IMR-90 (cell line): ENCODE results near the gene A1BG. TPM values are rescaled to one million over a fixed set of nuclear protein-coding genes. Genes with fewer than 3 reads are reported as not detected.
A peak's percentile ranks its signal among the peaks of the same experiment; 100 is the strongest.

Source experiments
- ATAC-seq: fragments of 200-7000 bp; cut with Tn5 transposase; 2 replicates; pipeline ENCODE4 v1.9.1; 2020; ENCODE audit warnings: low read depth, mild to moderate bottlenecking, moderate library complexity
- BruUV-seq: library from RNA; stranded (reverse); fragments of 400-500 nt; replicated peaks from 2 replicates; lab custom pipeline; 2021; lab: Mats Ljungman, UMichigan
- CTCF ChIA-PET: fragments of 300-600 bp; formaldehyde crosslinking; extraction: SDS; loops from one replicate; lab custom pipeline; 2021; ENCODE audit warnings: antibody characterized with exemption; lab: Yijun Ruan, JAX
- POLR2A ChIA-PET: fragments of 300-600 bp; sonication (Branson Sonifier 250); formaldehyde crosslinking; loops from one replicate; lab custom pipeline; 2022; ENCODE audit warnings: antibody characterized with exemption; ENCODE audit not compliant: unreplicated experiment; lab: Charles Lee
- DNase-seq: peaks from one replicate; pipeline ENCODE4 v3.0.0; 2013
- H2AFZ ChIP-seq: replicated peaks from 2 replicates; pipeline ENCODE3; 2013; ENCODE audit warnings: low read length, mild to moderate bottlenecking; ENCODE audit not compliant: poor library complexity
- H2AK5ac ChIP-seq: 2 replicates; pipeline ENCODE4 v1.6.1; 2013; ENCODE audit warnings: low read depth, low read length, inconsistent platforms
- H2AK9ac ChIP-seq: replicated peaks from 2 replicates; pipeline ENCODE3; 2013; ENCODE audit warnings: mild to moderate bottlenecking, low read depth, low read length, moderate library complexity; ENCODE audit not compliant: poor library complexity
- H2BK120ac ChIP-seq: 2 replicates; pipeline ENCODE4 v1.6.1; 2013; ENCODE audit warnings: low read depth, low read length, inconsistent platforms
- H2BK15ac ChIP-seq: 3 replicates; pipeline ENCODE4 v1.6.1; 2013; ENCODE audit warnings: low read depth, low read length, inconsistent platforms
- H2BK20ac ChIP-seq: 2 replicates; pipeline ENCODE4 v1.6.1; 2013; ENCODE audit warnings: low read depth, mild to moderate bottlenecking, inconsistent platforms, low read length, moderate library complexity
- H2BK5ac ChIP-seq: 2 replicates; pipeline ENCODE4 v1.6.1; 2013; ENCODE audit warnings: mild to moderate bottlenecking, low read depth, low read length, inconsistent platforms; ENCODE audit not compliant: poor library complexity, severe bottlenecking
- H3K14ac ChIP-seq: replicated peaks from 2 replicates; pipeline ENCODE4 v1.6.1; 2013; ENCODE audit warnings: low read depth, low read length, inconsistent platforms
- H3K18ac ChIP-seq: 2 replicates; pipeline ENCODE4 v1.6.1; 2013; ENCODE audit warnings: low read depth, low read length, control low read depth
- H3K23ac ChIP-seq: 2 replicates; pipeline ENCODE4 v1.6.1; 2013; ENCODE audit warnings: low read depth, low read length, inconsistent platforms
- H3K27ac ChIP-seq: 2 replicates; pipeline ENCODE4 v1.5.1; 2013; ENCODE audit warnings: mild to moderate bottlenecking, control low read depth, low read length; ENCODE audit not compliant: insufficient read depth
- H3K27me3 ChIP-seq: 2 replicates; pipeline ENCODE4 v1.6.1; 2013; ENCODE audit warnings: low read length; ENCODE audit not compliant: control insufficient read depth, insufficient read depth
- H3K36me3 ChIP-seq: 2 replicates; pipeline ENCODE4 v1.6.1; 2013; ENCODE audit warnings: low read length, mixed read lengths; ENCODE audit not compliant: control insufficient read depth, insufficient read depth
- H3K4ac ChIP-seq: 2 replicates; pipeline ENCODE4 v1.6.1; 2013; ENCODE audit warnings: low read depth, low read length, inconsistent platforms
- H3K4me1 ChIP-seq: 2 replicates; pipeline ENCODE4 v1.6.1; 2013; ENCODE audit warnings: low read length, mixed read lengths; ENCODE audit not compliant: control insufficient read depth, insufficient read depth
- H3K4me2 ChIP-seq: 2 replicates; pipeline ENCODE4 v1.6.1; 2013; ENCODE audit warnings: low read depth, mild to moderate bottlenecking, control low read depth, low read length, moderate library complexity
- H3K4me3 ChIP-seq: 2 replicates; pipeline ENCODE4 v1.5.1; 2013; ENCODE audit warnings: low read depth, mild to moderate bottlenecking, control low read depth, low read length, moderate library complexity; ENCODE audit not compliant: insufficient read depth
- H3K56ac ChIP-seq: 2 replicates; pipeline ENCODE4 v1.6.1; 2013; ENCODE audit warnings: low read length, inconsistent platforms; ENCODE audit not compliant: insufficient read depth; ENCODE audit errors: extremely low read depth
- H3K79me1 ChIP-seq, 2 experiments: 2 replicates each; pipeline ENCODE4 v1.6.1; 2013; ENCODE audit warnings: low read length in 2 of 2, inconsistent platforms in 1 of 2, low read depth in 1 of 2
- H3K9ac ChIP-seq: 2 replicates; pipeline ENCODE4 v1.6.1; 2013; ENCODE audit warnings: low read depth, low read length, control low read depth
- H3K9me1 ChIP-seq: 2 replicates; pipeline ENCODE4 v1.6.1; 2013; ENCODE audit warnings: low read length, inconsistent platforms; ENCODE audit not compliant: insufficient read depth
- H3K9me3 ChIP-seq: 2 replicates; pipeline ENCODE4 v1.6.1; 2013; ENCODE audit warnings: low read length; ENCODE audit not compliant: control insufficient read depth, insufficient read depth
- H4K20me1 ChIP-seq: 2 replicates; pipeline ENCODE4 v1.6.1; 2013; ENCODE audit warnings: low read length, inconsistent platforms; ENCODE audit not compliant: insufficient read depth
- H4K5ac ChIP-seq: 2 replicates; pipeline ENCODE4 v1.6.1; 2013; ENCODE audit warnings: mild to moderate bottlenecking, low read depth, low read length, control low read depth
- H4K8ac ChIP-seq, 2 experiments: 2 replicates each; pipeline ENCODE4 v1.6.1; 2013; ENCODE audit warnings: low read depth in 2 of 2, low read length in 2 of 2, control low read depth in 1 of 2, inconsistent platforms in 1 of 2
- H4K91ac ChIP-seq: 2 replicates; pipeline ENCODE4 v1.6.1; 2013; ENCODE audit warnings: low read depth, low read length, inconsistent platforms; ENCODE audit not compliant: insufficient read depth
- BHLHE40 ChIP-seq: fragments of 150-350 bp; IDR thresholded peaks from 2 replicates; pipeline ENCODE4 v1.6.1; 2016; ENCODE audit warnings: mild to moderate bottlenecking, low read depth, low read length
- CEBPB ChIP-seq: IDR thresholded peaks from 2 replicates; pipeline ENCODE4 v1.6.1; 2012; ENCODE audit warnings: low read depth, low read length, improper control_type of control experiment
- CHD1 ChIP-seq: IDR thresholded peaks from 2 replicates; pipeline ENCODE4 v1.6.1; 2012; ENCODE audit warnings: low read depth, low read length, improper control_type of control experiment
- FOS ChIP-seq: fragments of 150-350 bp; IDR thresholded peaks from 2 replicates; pipeline ENCODE4 v1.6.1; 2016; ENCODE audit warnings: low read depth, low read length
- MAFK ChIP-seq: IDR thresholded peaks from 2 replicates; pipeline ENCODE4 v1.6.1; 2012; ENCODE audit warnings: low read depth, low read length, improper control_type of control experiment
- MAZ ChIP-seq: IDR thresholded peaks from 2 replicates; pipeline ENCODE4 v1.6.1; 2012; ENCODE audit warnings: low read depth, mild to moderate bottlenecking, low read length, improper control_type of control experiment, moderate library complexity, borderline replicate concordance
- MXI1 ChIP-seq: IDR thresholded peaks from 2 replicates; pipeline ENCODE4 v1.6.1; 2012; ENCODE audit warnings: low read depth, mild to moderate bottlenecking, low read length, moderate library complexity, borderline replicate concordance
- NFE2L2 ChIP-seq: fragments of 150-350 bp; IDR thresholded peaks from 2 replicates; pipeline ENCODE4 v1.6.1; 2016; ENCODE audit warnings: low read depth, mild to moderate bottlenecking, low read length
- POLR2A ChIP-seq: IDR thresholded peaks from 2 replicates; pipeline ENCODE4 v1.6.1; 2012; ENCODE audit warnings: mild to moderate bottlenecking, low read depth, low read length
- RAD21 ChIP-seq: IDR thresholded peaks from 2 replicates; pipeline ENCODE4 v1.6.1; 2012; ENCODE audit warnings: low read length, improper control_type of control experiment
- RCOR1 ChIP-seq: IDR thresholded peaks from 2 replicates; pipeline ENCODE4 v1.6.1; 2012; ENCODE audit warnings: mild to moderate bottlenecking, low read length, improper control_type of control experiment; ENCODE audit not compliant: insufficient replicate concordance
- RFX5 ChIP-seq: IDR thresholded peaks from 2 replicates; pipeline ENCODE4 v1.8.0; 2012; ENCODE audit warnings: low read depth, mild to moderate bottlenecking, low read length, moderate library complexity
- SMC3 ChIP-seq: fragments of 150-350 bp; IDR thresholded peaks from 2 replicates; pipeline ENCODE4 v1.6.1; 2016; ENCODE audit warnings: low read depth, mild to moderate bottlenecking, antibody characterized with exemption, low read length, moderate library complexity
- WGBS, 2 experiments: methylation state at CpG; one replicate each; pipeline versions ENCODE4 v1.1.5 to v1.1.7; 2013; ENCODE audit warnings: missing lambda C conversion rate in 2 of 2; ENCODE audit not compliant: insufficient read length in 1 of 2; ENCODE audit errors: extremely low coverage in 2 of 2; 5-methylcytosine and 5-hydroxymethylcytosine counted together
- dilution Hi-C: fragments of 300-500 bp; cut with HindIII; formaldehyde crosslinking; loops from one replicate; pipeline ENCODE4 v1.14.3; 2018; ENCODE audit warnings: low sequenced_read_pairs; ENCODE audit not compliant: unreplicated experiment
- in situ Hi-C: fragments of 300-500 bp; cut with MboI; formaldehyde crosslinking; loops from 3 replicates; pipeline ENCODE4 v1.14.3; 2019; ENCODE audit warnings: low sequenced_read_pairs, inconsistent platforms, mixed read lengths
- intact Hi-C: fragments of 100-400 bp; cut with micrococcal nuclease; formaldehyde crosslinking; loops from 2 replicates; pipeline ENCODE4 v1.10.0; 2022
- polyA plus RNA-seq, 3 experiments: library from polyadenylated mRNA; depleted of rRNA; stranded (reverse); fragments of >200 nt; gene quantifications; 2 replicates each; pipeline ENCODE4 v1.2.3, GENCODE V29; 2012; ENCODE audit warnings: low replicate concordance in 1 of 3
- total RNA-seq: library from RNA; depleted of rRNA; stranded (reverse); fragments of >200 nt; gene quantifications from 2 replicates; pipeline ENCODE4 v1.2.3, GENCODE V29; 2012
- TF ChIP-seq, protein P1 (sequence below): fragments of 150-350 bp; IDR thresholded peaks from 2 replicates; pipeline ENCODE4 v1.6.1; 2017; ENCODE audit warnings: mild to moderate bottlenecking, antibody characterized with exemption, low read length, low read depth
- TF ChIP-seq, protein P2 (sequence below): fragments of 150-350 bp; IDR thresholded peaks from 2 replicates; pipeline ENCODE4 v1.6.1; 2016; ENCODE audit warnings: low read depth, mild to moderate bottlenecking, low read length, moderate library complexity, borderline replicate concordance
- TF ChIP-seq, protein P3 (sequence below): conservative IDR thresholded peaks from 2 replicates; pipeline ENCODE4 v1.5.1; 2012; ENCODE audit warnings: mild to moderate bottlenecking, low read depth, low read length, improper control_type of control experiment

The A1BG gene
- total and polyA plus RNA-seq, 2 of the 4 experiments (the other 2 are of a cell fraction), result 4.5 to 54.5 TPM

DNA sequence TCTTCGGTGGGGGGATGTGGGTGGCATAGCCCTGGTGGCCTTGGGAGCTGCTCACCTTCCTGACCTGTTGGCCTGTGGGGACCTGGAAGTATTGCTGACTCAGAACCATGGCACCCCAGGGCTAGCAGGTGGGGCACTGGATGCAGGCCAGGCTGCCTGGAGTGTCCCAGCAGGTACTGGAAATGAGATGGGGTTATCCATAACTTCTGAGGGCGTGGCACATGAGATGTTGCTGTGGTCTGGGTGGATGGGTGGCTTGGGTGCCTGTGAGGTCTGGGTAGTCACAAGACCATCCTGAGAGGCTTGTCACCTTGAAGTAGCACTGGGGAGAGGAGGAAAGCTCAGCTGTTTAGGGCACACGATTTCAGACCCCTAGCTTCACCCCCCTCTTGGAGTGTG lies 41.5 kb upstream of the A1BG start:
- H2AK5ac ChIP-seq, result no peak overlapping the region
- no peak overlapping the region for H2BK15ac ChIP-seq
- H3K4ac ChIP-seq, result no peak overlapping the region
- DNase-seq (no peak), ATAC-seq (no peak)
- in situ Hi-C loops, result no loop called here
- H3K79me1 ChIP-seq, result peaks cover 9 to 40% of the 10 kb centered on the region in 2 experiments
- dilution Hi-C loops, result no loop called here
- H3K14ac ChIP-seq, result no peak overlapping the region
- no peak overlapping the region for H2BK5ac ChIP-seq
- no peak overlapping the region for H3K4me2 ChIP-seq
- H4K20me1 ChIP-seq, result peaks cover 42% of the 10 kb centered on the region
- no peak overlapping the region for H3K4me3 ChIP-seq
- H3K4me1 ChIP-seq, result no peaks in the 10 kb centered on the region
- H3K9ac ChIP-seq, result no peak overlapping the region
- no peak overlapping the region for H2AK9ac ChIP-seq
- H4K8ac ChIP-seq, result no peak overlapping the region
- intact Hi-C loops, result no loop called here
- no peak overlapping the region for H3K56ac ChIP-seq
- no peak overlapping the region for H2BK20ac ChIP-seq
- no peak overlapping the region for H2BK120ac ChIP-seq
- peak overlapping the region; percentile 41 for H2AFZ ChIP-seq
- ChIA-PET CTCF (no interaction called here), POLR2A (no interaction called here)
- no peak overlapping the region for H3K23ac ChIP-seq
- no peaks in the 10 kb centered on the region for H3K9me3 ChIP-seq
- no peak overlapping the region for H4K91ac ChIP-seq
- no peaks in the 10 kb centered on the region for H3K9me1 ChIP-seq
- TF ChIP-seq BHLHE40, result no peak
- TF ChIP-seq RFX5, result no peak
- TF ChIP-seq MAZ, result no peak
- TF ChIP-seq SMC3, result no peak
- TF ChIP-seq MXI1, result no peak
- TF ChIP-seq FOS, result no peak
- no peak for TF ChIP-seq MAFK
- TF ChIP-seq, protein P1, sequence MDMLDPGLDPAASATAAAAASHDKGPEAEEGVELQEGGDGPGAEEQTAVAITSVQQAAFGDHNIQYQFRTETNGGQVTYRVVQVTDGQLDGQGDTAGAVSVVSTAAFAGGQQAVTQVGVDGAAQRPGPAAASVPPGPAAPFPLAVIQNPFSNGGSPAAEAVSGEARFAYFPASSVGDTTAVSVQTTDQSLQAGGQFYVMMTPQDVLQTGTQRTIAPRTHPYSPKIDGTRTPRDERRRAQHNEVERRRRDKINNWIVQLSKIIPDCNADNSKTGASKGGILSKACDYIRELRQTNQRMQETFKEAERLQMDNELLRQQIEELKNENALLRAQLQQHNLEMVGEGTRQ, result no peak
- TF ChIP-seq RAD21, result no peak
- TF ChIP-seq, protein P2, sequence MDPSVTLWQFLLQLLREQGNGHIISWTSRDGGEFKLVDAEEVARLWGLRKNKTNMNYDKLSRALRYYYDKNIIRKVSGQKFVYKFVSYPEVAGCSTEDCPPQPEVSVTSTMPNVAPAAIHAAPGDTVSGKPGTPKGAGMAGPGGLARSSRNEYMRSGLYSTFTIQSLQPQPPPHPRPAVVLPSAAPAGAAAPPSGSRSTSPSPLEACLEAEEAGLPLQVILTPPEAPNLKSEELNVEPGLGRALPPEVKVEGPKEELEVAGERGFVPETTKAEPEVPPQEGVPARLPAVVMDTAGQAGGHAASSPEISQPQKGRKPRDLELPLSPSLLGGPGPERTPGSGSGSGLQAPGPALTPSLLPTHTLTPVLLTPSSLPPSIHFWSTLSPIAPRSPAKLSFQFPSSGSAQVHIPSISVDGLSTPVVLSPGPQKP, result no peak
- no peak for TF ChIP-seq RCOR1
- no peak for TF ChIP-seq CHD1
- no peak for TF ChIP-seq POLR2A
- TF ChIP-seq, protein P3, sequence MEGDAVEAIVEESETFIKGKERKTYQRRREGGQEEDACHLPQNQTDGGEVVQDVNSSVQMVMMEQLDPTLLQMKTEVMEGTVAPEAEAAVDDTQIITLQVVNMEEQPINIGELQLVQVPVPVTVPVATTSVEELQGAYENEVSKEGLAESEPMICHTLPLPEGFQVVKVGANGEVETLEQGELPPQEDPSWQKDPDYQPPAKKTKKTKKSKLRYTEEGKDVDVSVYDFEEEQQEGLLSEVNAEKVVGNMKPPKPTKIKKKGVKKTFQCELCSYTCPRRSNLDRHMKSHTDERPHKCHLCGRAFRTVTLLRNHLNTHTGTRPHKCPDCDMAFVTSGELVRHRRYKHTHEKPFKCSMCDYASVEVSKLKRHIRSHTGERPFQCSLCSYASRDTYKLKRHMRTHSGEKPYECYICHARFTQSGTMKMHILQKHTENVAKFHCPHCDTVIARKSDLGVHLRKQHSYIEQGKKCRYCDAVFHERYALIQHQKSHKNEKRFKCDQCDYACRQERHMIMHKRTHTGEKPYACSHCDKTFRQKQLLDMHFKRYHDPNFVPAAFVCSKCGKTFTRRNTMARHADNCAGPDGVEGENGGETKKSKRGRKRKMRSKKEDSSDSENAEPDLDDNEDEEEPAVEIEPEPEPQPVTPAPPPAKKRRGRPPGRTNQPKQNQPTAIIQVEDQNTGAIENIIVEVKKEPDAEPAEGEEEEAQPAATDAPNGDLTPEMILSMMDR, result no peak
- no peak for TF ChIP-seq CEBPB
- TF ChIP-seq NFE2L2, result no peak
- no peak overlapping the region for H3K27ac ChIP-seq
- H4K5ac ChIP-seq, result no peak overlapping the region
- H3K27me3 ChIP-seq, result no peaks in the 10 kb centered on the region
- no TSS peak for BruUV-seq
- WGBS, 2 experiments, result no CpG with 5 or more reads among the region's 3 CpGs
- H3K18ac ChIP-seq, result no peak overlapping the region
- H3K36me3 ChIP-seq, result peaks cover 26% of the 10 kb centered on the region
